BLaER1 (cell line): ENCODE results near the gene HES5.
"Not testable (repeated sequence)": the region's sequence is repeated elsewhere in the genome, so short reads cannot be mapped to it uniquely, and the experiment has no call there.

Experiments
- H3K27ac ChIP-seq: shearing (Covaris generic); formaldehyde crosslinking; 2 replicates; pipeline ENCODE4 v1.8.1; 2022
- H3K27me3 ChIP-seq: shearing (Covaris generic); formaldehyde crosslinking; 2 replicates; pipeline ENCODE4 v1.8.1; 2022
- H3K36me3 ChIP-seq: shearing (Covaris generic); formaldehyde crosslinking; 2 replicates; pipeline ENCODE4 v1.8.1; 2022
- H3K4me1 ChIP-seq: shearing (Covaris generic); formaldehyde crosslinking; 2 replicates; pipeline ENCODE4 v1.8.1; 2022
- H3K4me2 ChIP-seq: shearing (Covaris generic); formaldehyde crosslinking; 2 replicates; pipeline ENCODE4 v1.8.1; 2022
- H3K4me3 ChIP-seq: shearing (Covaris generic); formaldehyde crosslinking; 2 replicates; pipeline ENCODE4 v1.8.1; 2022
- H3K9ac ChIP-seq: shearing (Covaris generic); formaldehyde crosslinking; 2 replicates; pipeline ENCODE4 v1.8.1; 2022
- H3K9me3 ChIP-seq: shearing (Covaris generic); formaldehyde crosslinking; 2 replicates; pipeline ENCODE4 v1.8.1; 2022
- H4K20me1 ChIP-seq: shearing (Covaris generic); formaldehyde crosslinking; 2 replicates; pipeline ENCODE4 v1.8.1; 2022
- Cebpa-rat ChIP-seq: shearing (Covaris generic); IDR thresholded peaks from 2 replicates; pipeline ENCODE4 v1.8.1; 2022

HES5 gene

GRCh38 chr1:2555634-2556276 is 25.7 kb upstream of the HES5 start:
- peak overlapping the region; percentile 92 for H3K27ac ChIP-seq
- peak overlapping the region; percentile 99 for H3K4me2 ChIP-seq
- H3K27me3 ChIP-seq: no peaks in the 10 kb centered on the region
- no peak for TF ChIP-seq Cebpa-rat
- H3K9ac ChIP-seq: peak overlapping the region; percentile 85
- no peaks in the 10 kb centered on the region for H4K20me1 ChIP-seq
- peaks cover 89% of the 10 kb centered on the region for H3K4me1 ChIP-seq
- peak overlapping the region; percentile 66 for H3K4me3 ChIP-seq
- no peaks in the 10 kb centered on the region for H3K36me3 ChIP-seq
- H3K9me3 ChIP-seq: no peaks in the 10 kb centered on the region

- H3K27ac ChIP-seq: peak overlapping the region; percentile 30; the same call in 1 of the 2 replicates
- H3K4me3 ChIP-seq: no peak overlapping the region; the same call in 1 of the 2 replicates
- no peaks in the 10 kb centered on the region for H3K9me3 ChIP-seq
- no peak for TF ChIP-seq Cebpa-rat
- no peaks in the 10 kb centered on the region for H3K27me3 ChIP-seq
- H3K4me2 ChIP-seq: peak overlapping the region; percentile 99
- no peaks in the 10 kb centered on the region for H3K36me3 ChIP-seq
- no peaks in the 10 kb centered on the region for H4K20me1 ChIP-seq
- H3K4me1 ChIP-seq: peaks cover 89% of the 10 kb centered on the region
- H3K9ac ChIP-seq: peak overlapping the region; percentile 8; the same call in 1 of the 2 replicates
These were observed 24.7 kb upstream of the HES5 start for GRCh38 chr1:2554621-2555387.

- H3K27me3 ChIP-seq: no peaks in the 10 kb centered on the region
- H3K4me1 ChIP-seq: peaks cover 92% of the 10 kb centered on the region
- no peaks in the 10 kb centered on the region for H4K20me1 ChIP-seq
- no peaks in the 10 kb centered on the region for H3K36me3 ChIP-seq
- H3K4me3 ChIP-seq: no peak overlapping the region; the same call in 1 of the 2 replicates
- TF ChIP-seq Cebpa-rat: no peak
- H3K4me2 ChIP-seq: peak overlapping the region; percentile 99
- no peaks in the 10 kb centered on the region for H3K9me3 ChIP-seq
- peak overlapping the region; percentile 8; the same call in 1 of the 2 replicates for H3K9ac ChIP-seq
- no peak overlapping the region for H3K27ac ChIP-seq
These were observed 24.0 kb upstream of the HES5 start for GRCh38 chr1:2553871-2554620.

DNA sequence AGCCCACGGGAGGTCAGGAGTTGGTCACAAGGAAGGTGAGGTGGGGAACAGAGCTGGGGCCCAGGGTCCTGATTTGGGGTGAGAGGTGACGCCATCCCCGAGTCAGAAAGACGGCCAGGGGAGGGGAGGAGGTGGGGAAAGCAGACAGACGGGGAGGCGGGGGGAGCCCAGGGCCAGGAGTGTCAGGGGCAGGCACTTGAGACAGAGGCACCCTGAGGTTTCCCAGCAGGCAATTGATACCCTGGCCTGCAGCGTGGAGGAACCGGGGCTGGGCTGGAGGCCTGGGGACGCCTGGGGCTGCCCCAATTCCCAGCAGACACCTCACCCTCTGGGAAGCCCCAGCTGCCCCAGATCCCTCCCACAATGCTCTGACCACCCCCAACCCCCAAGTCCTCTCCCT is 23.0 kb upstream of the HES5 start:
- not testable (repeated sequence) for H3K36me3 ChIP-seq, H4K20me1 ChIP-seq, H3K4me3 ChIP-seq, H3K9me3 ChIP-seq, H3K27me3 ChIP-seq, H3K4me2 ChIP-seq, H3K9ac ChIP-seq, H3K27ac ChIP-seq
- H3K4me1 ChIP-seq: peaks cover 90% of the 10 kb centered on the region

DNA sequence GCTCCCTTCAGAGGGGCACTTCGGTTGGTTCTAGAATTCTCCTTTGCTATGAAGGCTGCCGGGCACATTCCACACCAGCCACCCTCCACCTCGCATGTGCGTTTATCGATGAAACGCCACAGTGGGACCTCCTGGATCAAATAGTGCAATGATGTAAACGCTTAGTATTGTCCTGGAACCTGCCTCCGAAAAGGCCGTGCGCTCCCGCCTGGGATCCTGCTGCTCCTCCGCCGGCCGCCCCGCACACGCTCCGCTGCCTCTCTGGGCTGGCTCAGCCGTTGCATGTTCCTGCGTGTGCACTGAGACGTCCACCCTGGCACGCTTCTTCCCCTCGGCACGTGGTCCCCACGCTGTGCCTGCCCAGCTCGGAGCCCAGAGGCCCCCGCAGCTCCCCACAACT is 22.1 kb upstream of the HES5 start:
- no peaks in the 10 kb centered on the region for H3K9me3 ChIP-seq
- no peak overlapping the region for H3K9ac ChIP-seq
- no peak overlapping the region for H3K27ac ChIP-seq
- TF ChIP-seq Cebpa-rat: no peak
- H3K4me1 ChIP-seq: peaks cover 90% of the 10 kb centered on the region
- no peaks in the 10 kb centered on the region for H3K36me3 ChIP-seq
- H4K20me1 ChIP-seq: no peaks in the 10 kb centered on the region
- no peaks in the 10 kb centered on the region for H3K27me3 ChIP-seq
- peak overlapping the region; percentile 88 for H3K4me2 ChIP-seq
- H3K4me3 ChIP-seq: no peak overlapping the region

DNA sequence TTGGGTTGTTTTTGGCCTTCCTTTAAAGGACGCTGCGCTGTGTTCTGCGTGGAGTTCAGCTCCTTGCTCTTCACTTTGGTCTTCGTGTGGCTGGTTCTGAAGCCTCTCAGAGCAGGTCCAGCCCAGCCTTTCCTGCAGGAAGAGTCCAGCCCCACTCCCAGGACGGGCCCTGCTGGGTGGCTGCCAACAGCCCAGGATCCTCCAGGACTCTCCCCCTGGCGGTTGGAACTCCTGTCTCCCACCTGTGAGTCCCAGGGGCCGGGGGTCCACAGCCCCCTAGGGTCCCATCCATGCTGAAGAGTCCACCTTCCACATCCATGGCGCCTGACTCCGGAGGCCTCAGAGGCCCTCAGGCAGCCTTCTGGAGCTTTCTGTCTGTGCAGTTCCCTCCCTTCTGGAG is 21.5 kb upstream of the HES5 start:
- not testable (repeated sequence) for H3K9me3 ChIP-seq, H3K36me3 ChIP-seq, H4K20me1 ChIP-seq, H3K4me3 ChIP-seq, H3K9ac ChIP-seq, H3K27me3 ChIP-seq
- H3K4me1 ChIP-seq: peaks cover 90% of the 10 kb centered on the region
- H3K27ac ChIP-seq: peak overlapping the region; percentile 30; the same call in 1 of the 2 replicates
- peak overlapping the region; percentile 88 for H3K4me2 ChIP-seq

DNA sequence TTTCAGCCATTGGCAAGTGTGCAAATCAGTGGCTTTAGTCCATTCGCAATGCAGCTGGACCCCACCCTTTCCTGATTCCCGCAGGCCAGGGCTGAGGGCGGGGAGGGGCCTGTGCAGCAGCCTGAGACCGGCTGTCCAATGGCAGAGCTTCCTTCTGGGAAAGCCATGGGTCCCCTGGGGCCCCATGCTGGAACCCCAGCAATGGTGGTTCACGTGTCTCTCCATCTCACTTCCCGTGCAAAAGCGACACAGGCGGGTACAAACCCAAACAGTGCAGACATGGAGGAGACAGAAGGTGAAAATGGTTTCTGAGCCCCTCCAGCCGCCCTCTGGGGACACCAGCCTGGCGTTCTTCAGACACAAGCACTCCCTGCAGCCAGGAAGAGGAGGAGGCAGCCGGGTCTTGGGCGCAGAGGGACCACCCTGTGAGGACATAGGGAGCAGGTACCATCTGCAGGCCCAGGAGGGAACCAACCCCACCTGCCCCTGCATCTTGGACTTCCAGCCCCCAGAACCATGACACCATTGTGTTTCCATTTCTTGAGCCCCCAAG is 20.3 kb upstream of the HES5 start:
- H3K9me3 ChIP-seq, H4K20me1 ChIP-seq, H3K27me3 ChIP-seq, H3K36me3 ChIP-seq, H3K9ac ChIP-seq: not testable (repeated sequence)
- peak overlapping the region; percentile 88 for H3K4me2 ChIP-seq
- H3K27ac ChIP-seq: peak overlapping the region; percentile 46; the same call in 1 of the 2 replicates
- H3K4me1 ChIP-seq: peaks cover 90% of the 10 kb centered on the region
- H3K4me3 ChIP-seq: 0 out of 2 replicates have a peak overlapping the region, but pooled peaks have one; percentile 14

GRCh38 chr1:2549367-2550029 is 19.4 kb upstream of the HES5 start:
- peaks cover 90% of the 10 kb centered on the region for H3K4me1 ChIP-seq
- H3K9ac ChIP-seq: peak overlapping the region; percentile 72
- peak overlapping the region; percentile 88 for H3K4me2 ChIP-seq
- H3K9me3 ChIP-seq, H3K36me3 ChIP-seq, H4K20me1 ChIP-seq, H3K27me3 ChIP-seq: not testable (repeated sequence)
- peak overlapping the region; percentile 94 for H3K27ac ChIP-seq
- peak overlapping the region; percentile 67 for H3K4me3 ChIP-seq

DNA sequence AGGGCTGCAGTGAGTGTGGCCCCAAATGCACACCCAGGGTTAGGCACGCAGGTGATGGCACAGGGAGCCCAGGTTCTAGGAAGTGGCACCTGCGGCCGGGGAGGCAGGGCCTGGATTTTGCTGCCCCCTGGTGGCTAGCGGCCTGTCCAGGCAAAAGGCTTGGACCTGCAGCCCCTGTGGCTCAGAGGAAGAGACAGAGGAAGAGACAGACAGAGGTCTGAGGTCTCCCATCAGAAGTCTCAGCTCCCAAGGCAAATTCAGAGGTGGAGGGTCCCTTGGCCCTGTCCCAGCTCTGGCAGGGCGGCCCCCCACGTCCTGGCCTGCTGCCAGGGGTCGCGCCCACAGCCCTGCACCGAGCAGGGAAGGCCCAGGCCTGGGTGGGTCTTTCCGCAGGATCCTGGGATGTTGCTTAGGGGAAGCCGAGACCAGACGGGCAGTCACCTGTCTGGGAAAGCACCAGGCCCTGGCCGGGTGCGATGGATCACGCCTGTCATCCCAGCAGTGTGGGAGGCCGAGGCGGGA is 18.1 kb upstream of the HES5 start:
- no peaks in the 10 kb centered on the region for H3K27me3 ChIP-seq
- TF ChIP-seq Cebpa-rat: no peak
- H3K9ac ChIP-seq: peak overlapping the region; percentile 72
- H3K4me3 ChIP-seq: peak overlapping the region; percentile 67
- H3K36me3 ChIP-seq: no peaks in the 10 kb centered on the region
- H3K4me2 ChIP-seq: peak overlapping the region; percentile 88
- H3K9me3 ChIP-seq: no peaks in the 10 kb centered on the region
- no peaks in the 10 kb centered on the region for H4K20me1 ChIP-seq
- H3K27ac ChIP-seq: peak overlapping the region; percentile 94
- peaks cover 95% of the 10 kb centered on the region for H3K4me1 ChIP-seq
